ENCODE results near the gene PON3. TPM values are rescaled to one million over a fixed set of nuclear protein-coding genes. Genes with fewer than 3 reads are reported as not detected.

The PON3 gene
- total RNA-seq, 1 donor from 2014 or later, result not detected

GRCh38 chr7:95365151-95365550 is 31.0 kb downstream of the PON3 start:
- Mint-ChIP-seq H3K9me3 (no peaks in the 10 kb centered on the region), H3K36me3 (ENCODE audit: low read depth) (no peaks in the 10 kb centered on the region), H3K27ac (no peak overlapping the region), H3K4me1 (ENCODE audit: low read depth) (no peaks in the 10 kb centered on the region), H3K27me3 (ENCODE audit: insufficient read depth) (no peaks in the 10 kb centered on the region), H3K4me3 (no peak overlapping the region)
- DNase-seq (ENCODE audit: low spot score), result no peak
- intact Hi-C loops (cut with micrococcal nuclease), result no loop called here

DNA sequence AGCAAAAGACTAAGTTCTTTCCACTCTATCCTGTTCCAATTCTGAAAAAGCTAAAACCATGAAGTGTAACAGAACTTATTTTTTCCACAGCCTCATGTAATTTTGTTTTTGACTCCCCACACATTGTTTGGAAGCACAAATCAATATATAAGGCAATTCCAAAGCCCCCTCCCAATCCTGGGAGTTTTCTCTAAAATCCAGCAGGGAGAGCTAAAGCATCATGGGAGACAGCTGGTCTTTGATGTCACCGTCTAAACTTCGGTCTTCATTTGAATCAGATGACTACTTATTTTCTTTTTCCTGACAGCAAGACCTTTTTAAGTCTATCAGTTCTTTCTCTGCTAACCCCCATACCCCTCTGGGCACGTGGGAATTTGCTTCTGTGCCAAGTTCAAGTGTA is 38.6 kb downstream of the PON3 start:
- no peak for DNase-seq (ENCODE audit: low spot score)
- H3K27me3 Mint-ChIP-seq (ENCODE audit: insufficient read depth), result no peaks in the 10 kb centered on the region
- no peaks in the 10 kb centered on the region for H3K4me1 Mint-ChIP-seq (ENCODE audit: low read depth)
- intact Hi-C loops (cut with micrococcal nuclease), result no loop called here
- H3K4me3 Mint-ChIP-seq, result no peak overlapping the region
- no peak overlapping the region for H3K27ac Mint-ChIP-seq
- H3K9me3 Mint-ChIP-seq, result peaks cover 5% of the 10 kb centered on the region
- H3K36me3 Mint-ChIP-seq (ENCODE audit: low read depth), result no peaks in the 10 kb centered on the region

DNA sequence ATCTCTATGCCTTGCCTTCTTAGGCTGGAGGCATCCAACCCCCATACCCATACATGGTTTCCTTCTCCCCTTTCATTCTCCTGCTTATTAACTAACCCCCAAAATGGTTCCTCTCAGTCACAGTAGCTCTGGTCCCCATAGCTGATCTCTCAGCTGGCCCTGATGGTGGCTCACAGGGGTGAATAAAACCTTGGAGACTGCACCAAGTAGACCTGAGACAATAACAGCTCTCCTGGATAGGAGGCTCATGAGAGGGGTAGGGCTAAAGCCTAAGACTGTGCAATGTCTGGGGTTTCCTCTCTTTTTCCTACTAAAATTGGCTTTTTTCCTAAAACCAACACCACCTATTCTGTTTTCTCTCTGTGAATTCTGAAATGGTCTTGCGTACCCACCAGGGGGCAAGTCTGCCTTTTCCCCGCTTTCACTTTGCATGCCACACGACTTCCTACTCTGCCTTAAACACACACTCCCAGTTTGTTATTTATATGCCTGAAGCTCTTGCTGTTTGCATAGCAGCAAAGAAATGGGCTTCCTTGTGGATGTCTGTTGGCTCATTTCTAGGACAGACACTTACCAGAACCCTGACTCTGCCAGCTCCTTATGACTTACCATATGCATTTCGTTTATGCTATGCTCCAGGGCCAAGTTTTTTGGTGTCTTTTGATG is 53.4 kb downstream of the PON3 start:
- Mint-ChIP-seq H3K36me3 (ENCODE audit: low read depth) (no peaks in the 10 kb centered on the region), H3K27me3 (ENCODE audit: insufficient read depth) (no peaks in the 10 kb centered on the region), H3K4me3 (no peak overlapping the region), H3K9me3 (no peaks in the 10 kb centered on the region), H3K27ac (no peak overlapping the region), H3K4me1 (ENCODE audit: low read depth) (no peaks in the 10 kb centered on the region)
- intact Hi-C loops (cut with micrococcal nuclease), result no loop called here
- no peak for DNase-seq (ENCODE audit: low spot score)

DNA sequence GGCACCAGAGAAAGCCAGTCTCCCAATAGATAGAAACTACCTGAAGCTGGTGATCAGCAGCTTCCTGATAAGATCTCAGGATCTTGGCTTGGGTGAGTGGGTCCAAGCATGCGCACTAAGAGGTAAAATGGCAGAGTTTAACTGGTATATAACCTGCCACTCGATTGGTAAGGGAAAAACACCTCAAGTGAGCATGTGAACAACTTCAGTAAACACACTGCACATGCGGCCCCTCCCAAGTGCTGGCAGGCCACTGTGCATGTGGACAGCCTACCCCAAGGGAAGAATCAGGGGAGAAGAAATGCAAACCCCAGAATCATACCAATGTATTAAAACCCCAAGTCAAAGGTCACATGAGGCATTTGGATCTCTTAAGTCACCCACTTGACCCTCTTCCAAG is 54.1 kb downstream of the PON3 start:
- H3K9me3 Mint-ChIP-seq, result no peaks in the 10 kb centered on the region
- intact Hi-C loops (cut with micrococcal nuclease), result no loop called here
- no peak overlapping the region for H3K27ac Mint-ChIP-seq
- no peak overlapping the region for H3K4me3 Mint-ChIP-seq
- no peak for DNase-seq (ENCODE audit: low spot score)
- H3K27me3 Mint-ChIP-seq (ENCODE audit: insufficient read depth), result no peaks in the 10 kb centered on the region
- no peaks in the 10 kb centered on the region for H3K4me1 Mint-ChIP-seq (ENCODE audit: low read depth)
- no peaks in the 10 kb centered on the region for H3K36me3 Mint-ChIP-seq (ENCODE audit: low read depth)

DNA sequence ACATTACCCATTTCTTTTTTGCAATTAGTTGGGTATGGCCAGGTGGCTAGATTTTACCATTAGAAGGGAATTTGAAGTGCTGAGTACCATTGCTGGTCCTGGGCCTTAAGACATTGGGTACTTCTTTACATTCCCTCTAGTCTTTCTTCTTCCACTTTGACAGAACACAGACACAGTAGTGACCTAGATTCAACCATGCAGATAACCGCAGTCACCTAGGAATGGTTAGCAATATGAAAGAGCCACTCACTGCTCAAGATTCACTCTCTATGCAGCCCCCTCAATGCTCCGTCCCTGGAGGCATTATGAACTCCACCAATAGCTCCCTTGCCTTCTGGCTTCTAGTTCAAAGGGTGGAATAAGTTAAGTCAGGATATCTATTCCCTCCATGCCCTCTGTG is 55.7 kb downstream of the PON3 start:
- no peaks in the 10 kb centered on the region for H3K9me3 Mint-ChIP-seq
- intact Hi-C loops (cut with micrococcal nuclease), result no loop called here
- no peaks in the 10 kb centered on the region for H3K4me1 Mint-ChIP-seq (ENCODE audit: low read depth)
- no peaks in the 10 kb centered on the region for H3K27me3 Mint-ChIP-seq (ENCODE audit: insufficient read depth)
- no peaks in the 10 kb centered on the region for H3K36me3 Mint-ChIP-seq (ENCODE audit: low read depth)
- no peak overlapping the region for H3K27ac Mint-ChIP-seq
- H3K4me3 Mint-ChIP-seq, result no peak overlapping the region
- no peak for DNase-seq (ENCODE audit: low spot score)

- Mint-ChIP-seq H3K36me3 (ENCODE audit: low read depth) (no peaks in the 10 kb centered on the region), H3K4me3 (no peak overlapping the region), H3K27me3 (ENCODE audit: insufficient read depth) (no peaks in the 10 kb centered on the region), H3K9me3 (no peaks in the 10 kb centered on the region), H3K27ac (no peak overlapping the region), H3K4me1 (ENCODE audit: low read depth) (no peaks in the 10 kb centered on the region)
- DNase-seq (ENCODE audit: low spot score), result no peak
- intact Hi-C loops (cut with micrococcal nuclease), result no loop called here
Observed at GRCh38 chr7:95338832-95339231, 57.3 kb downstream of the PON3 start.

DNA sequence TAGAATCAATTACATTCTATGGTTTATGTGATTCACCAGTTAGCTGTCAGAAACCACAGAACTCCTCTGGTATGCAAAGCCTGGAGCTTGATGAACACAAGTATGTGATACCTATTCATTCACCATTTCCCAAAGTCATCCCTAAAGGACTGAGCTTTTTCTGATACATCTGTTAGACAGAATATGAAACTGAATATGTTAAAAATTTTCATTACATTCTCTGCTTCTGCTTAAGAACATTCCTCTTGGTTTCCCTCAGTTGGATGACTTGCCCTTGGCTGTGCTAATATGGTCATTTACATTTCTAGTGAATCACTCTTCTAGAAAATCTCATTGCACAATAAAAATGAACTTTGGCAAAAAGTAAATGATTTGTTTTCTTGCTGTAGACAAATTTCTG is 61.1 kb downstream of the PON3 start:
- intact Hi-C loops (cut with micrococcal nuclease), result no loop called here
- no peak overlapping the region for H3K27ac Mint-ChIP-seq
- H3K4me1 Mint-ChIP-seq (ENCODE audit: low read depth), result peaks cover 12% of the 10 kb centered on the region

DNA sequence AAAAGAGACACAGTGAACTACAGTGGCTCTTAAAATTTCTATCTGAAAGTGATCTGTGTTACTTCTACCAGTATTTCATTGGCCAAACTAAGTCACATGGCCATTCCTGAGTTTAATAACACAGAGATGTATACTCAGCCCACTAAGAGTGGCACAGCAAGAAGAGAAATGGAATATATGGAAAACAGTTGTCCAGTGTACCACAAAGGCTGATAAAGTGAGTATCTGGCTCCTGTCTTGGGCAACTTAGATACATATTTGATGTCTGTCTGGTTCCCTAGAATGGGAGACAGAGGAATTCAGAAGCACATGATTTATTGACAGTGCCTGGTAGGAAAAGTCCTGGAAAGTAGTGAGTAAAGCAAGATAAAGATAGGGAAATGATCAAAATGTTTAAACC is 61.7 kb downstream of the PON3 start:
- Mint-ChIP-seq H3K27ac (no peak overlapping the region), H3K4me1 (ENCODE audit: low read depth) (peaks cover 15% of the 10 kb centered on the region), H3K27me3 (ENCODE audit: insufficient read depth) (no peaks in the 10 kb centered on the region), H3K4me3 (no peak overlapping the region), H3K9me3 (no peaks in the 10 kb centered on the region), H3K36me3 (ENCODE audit: low read depth) (peaks cover 1% of the 10 kb centered on the region)
- intact Hi-C loops (cut with micrococcal nuclease), result no loop called here
- no peak for DNase-seq (ENCODE audit: low spot score)

More for the DNA sequence above, 61.1 kb downstream of the PON3 start:
- DNase-seq (ENCODE audit: low spot score), result no peak
- Mint-ChIP-seq H3K36me3 (ENCODE audit: low read depth) (no peaks in the 10 kb centered on the region), H3K9me3 (no peaks in the 10 kb centered on the region), H3K27me3 (ENCODE audit: insufficient read depth) (no peaks in the 10 kb centered on the region), H3K4me3 (no peak overlapping the region)

DNA sequence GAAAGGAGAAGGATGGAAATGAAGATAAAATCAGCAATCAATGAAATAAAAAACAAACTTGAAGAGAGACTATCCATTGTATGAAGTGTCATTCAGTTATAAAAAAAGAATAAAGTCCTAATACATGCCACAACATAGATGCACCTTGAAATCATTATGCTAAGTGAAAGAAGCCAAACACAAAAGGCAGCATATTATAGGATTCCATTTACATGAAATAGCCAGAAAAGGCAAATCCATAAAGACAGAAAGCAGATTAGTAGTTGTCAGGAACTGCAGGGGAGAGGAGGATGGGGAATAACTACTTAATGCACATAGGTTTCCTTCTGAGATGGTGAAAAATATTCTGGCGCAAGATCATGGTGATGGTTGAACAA is 65.2 kb downstream of the PON3 start:
- peak overlapping the region; percentile 18 for H3K27ac Mint-ChIP-seq
- H3K9me3 Mint-ChIP-seq, result peaks cover 7% of the 10 kb centered on the region
- intact Hi-C loops (cut with micrococcal nuclease), result no loop called here
- H3K4me3 Mint-ChIP-seq, result peak overlapping the region; percentile 55
- H3K27me3 Mint-ChIP-seq (ENCODE audit: insufficient read depth), result peaks cover 2% of the 10 kb centered on the region
- DNase-seq (ENCODE audit: low spot score), result no peak
- peaks cover 15% of the 10 kb centered on the region for H3K4me1 Mint-ChIP-seq (ENCODE audit: low read depth)
- H3K36me3 Mint-ChIP-seq (ENCODE audit: low read depth), result peaks cover 1% of the 10 kb centered on the region

GRCh38 chr7:95330204-95330960 is 65.8 kb downstream of the PON3 start:
- Mint-ChIP-seq H3K27me3 (ENCODE audit: insufficient read depth) (peaks cover 2% of the 10 kb centered on the region), H3K4me1 (ENCODE audit: low read depth) (peaks cover 15% of the 10 kb centered on the region), H3K27ac (peak overlapping the region; percentile 18), H3K9me3 (peaks cover 10% of the 10 kb centered on the region), H3K36me3 (ENCODE audit: low read depth) (peaks cover 1% of the 10 kb centered on the region), H3K4me3 (peak overlapping the region; percentile 55)
- DNase-seq (ENCODE audit: low spot score), result no peak
- intact Hi-C loops (cut with micrococcal nuclease), result no loop called here

DNA sequence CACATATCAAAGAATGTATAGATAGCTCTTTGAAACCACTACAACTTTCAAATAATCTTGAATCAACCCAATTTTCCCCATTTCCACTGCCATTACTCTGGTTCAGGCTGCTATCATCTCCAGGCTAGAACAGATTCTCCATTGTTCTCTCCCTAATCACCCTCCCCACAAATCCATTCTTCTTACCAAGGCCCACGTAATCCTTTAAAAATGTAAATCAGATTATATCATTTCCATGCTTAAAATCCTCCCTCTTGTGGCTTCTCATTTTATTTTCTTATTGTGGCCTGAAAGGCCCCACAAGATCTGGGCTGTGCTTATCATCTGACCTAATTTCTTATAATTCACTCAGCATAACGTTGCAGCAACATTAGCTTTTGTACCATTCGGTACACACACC is 68.8 kb downstream of the PON3 start:
- Mint-ChIP-seq H3K36me3 (ENCODE audit: low read depth) (peaks cover 1% of the 10 kb centered on the region), H3K9me3 (peaks cover 10% of the 10 kb centered on the region), H3K4me3 (no peak overlapping the region), H3K4me1 (ENCODE audit: low read depth) (peaks cover 15% of the 10 kb centered on the region), H3K27me3 (ENCODE audit: insufficient read depth) (peaks cover 6% of the 10 kb centered on the region), H3K27ac (no peak overlapping the region)
- DNase-seq (ENCODE audit: low spot score), result no peak
- intact Hi-C loops (cut with micrococcal nuclease), result no loop called here

GRCh38 chr7:95324431-95324830 is 71.7 kb downstream of the PON3 start, which contains the start of gene PON1:
Gene PON1, minus strand, starts transcription at chr7:95324532. Its CDS starts 57 bp downstream, at chr7:95324475.
- Mint-ChIP-seq H3K36me3 (ENCODE audit: low read depth) (no peaks in the 10 kb centered on the region), H3K4me1 (ENCODE audit: low read depth) (no peaks in the 10 kb centered on the region), H3K4me3 (no peak within 1 kb of the TSS), H3K27me3 (ENCODE audit: insufficient read depth) (peaks cover 6% of the 10 kb centered on the region), H3K9me3 (peaks cover 10% of the 10 kb centered on the region), H3K27ac (no peak within 1 kb of the TSS)
- no peak for DNase-seq (ENCODE audit: low spot score)
- intact Hi-C loops (cut with micrococcal nuclease), result no loop called here

- no peak for DNase-seq (ENCODE audit: low spot score)
- peaks cover 10% of the 10 kb centered on the region for H3K9me3 Mint-ChIP-seq
- no peak overlapping the region for H3K27ac Mint-ChIP-seq
- H3K36me3 Mint-ChIP-seq (ENCODE audit: low read depth), result no peaks in the 10 kb centered on the region
- H3K4me1 Mint-ChIP-seq (ENCODE audit: low read depth), result no peaks in the 10 kb centered on the region
- intact Hi-C loops (cut with micrococcal nuclease), result no loop called here
- peaks cover 6% of the 10 kb centered on the region for H3K27me3 Mint-ChIP-seq (ENCODE audit: insufficient read depth)
- no peak overlapping the region for H3K4me3 Mint-ChIP-seq
Observed at GRCh38 chr7:95323410-95324129, 72.6 kb downstream of the PON3 start.
